SK-N-MC (cell line): Measurements from ENCODE around the gene FBRSL1.

Experiments
- FOXP2 ChIP-seq: optimal IDR thresholded peaks from 2 replicates; pipeline ENCODE3; 2011; ENCODE audit warnings: mild to moderate bottlenecking, moderate library complexity; ENCODE audit not compliant: insufficient read depth; ENCODE audit errors: extremely low read length, control extremely low read depth
- POLR2AphosphoS5 ChIP-seq: IDR thresholded peaks from 2 replicates; pipeline ENCODE4 v1.6.1; 2012; ENCODE audit warnings: mild to moderate bottlenecking, low read depth, low read length, borderline replicate concordance

GRCh38 chr12:132524405-132524804 lies 34.5 kb downstream of the FBRSL1 start:
- no peak for TF ChIP-seq FOXP2
- TF ChIP-seq POLR2AphosphoS5, result no peak
